GM18508 (cell line): ENCODE measurements around the gene SCPEP1.

Experiments
- ATAC-seq: cut with Tn5 transposase; IDR thresholded peaks from one replicate; pipeline ENCODE4 v1.9.1; 2021; ENCODE audit warnings: moderate number of reproducible peaks; ENCODE audit not compliant: insufficient read depth, unreplicated experiment

The SCPEP1 gene

DNA sequence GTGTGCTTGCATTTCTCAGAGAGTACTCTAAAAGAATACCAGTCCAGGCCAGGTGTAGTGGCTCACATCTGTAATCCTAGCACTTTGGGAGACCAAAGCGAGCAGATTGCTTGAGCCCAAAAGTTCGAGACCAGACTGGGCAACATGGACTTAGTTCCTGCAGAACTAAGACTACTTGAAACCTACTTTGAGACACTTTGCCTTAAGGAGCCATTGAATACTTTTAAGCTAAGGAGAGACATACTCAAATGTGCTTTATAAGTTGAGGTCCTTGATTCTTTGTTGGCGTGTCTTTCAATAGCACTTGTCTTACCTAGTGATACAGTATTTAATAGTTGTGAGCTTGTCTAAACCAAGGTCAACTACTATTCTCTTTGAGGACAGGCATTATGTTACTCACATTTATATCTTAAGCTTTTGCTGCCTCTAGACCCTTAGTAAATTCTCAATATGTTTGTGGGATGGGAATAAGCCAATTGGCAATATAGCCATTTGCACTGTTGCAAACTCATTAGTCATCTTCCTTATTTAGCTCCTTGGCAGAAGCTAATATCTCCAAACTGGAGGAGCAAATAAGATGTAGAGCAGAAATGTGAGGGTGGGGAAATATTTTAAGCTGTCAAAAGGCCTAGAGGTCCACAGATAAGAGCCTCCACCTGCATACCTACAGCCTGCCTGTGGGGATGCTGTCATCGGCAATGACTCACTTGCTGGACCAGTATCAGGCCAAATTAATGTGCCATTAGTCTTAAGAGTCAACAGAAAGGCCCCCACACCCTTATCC is 16.3 kb downstream of the SCPEP1 start:
- ATAC-seq, result no peak

DNA sequence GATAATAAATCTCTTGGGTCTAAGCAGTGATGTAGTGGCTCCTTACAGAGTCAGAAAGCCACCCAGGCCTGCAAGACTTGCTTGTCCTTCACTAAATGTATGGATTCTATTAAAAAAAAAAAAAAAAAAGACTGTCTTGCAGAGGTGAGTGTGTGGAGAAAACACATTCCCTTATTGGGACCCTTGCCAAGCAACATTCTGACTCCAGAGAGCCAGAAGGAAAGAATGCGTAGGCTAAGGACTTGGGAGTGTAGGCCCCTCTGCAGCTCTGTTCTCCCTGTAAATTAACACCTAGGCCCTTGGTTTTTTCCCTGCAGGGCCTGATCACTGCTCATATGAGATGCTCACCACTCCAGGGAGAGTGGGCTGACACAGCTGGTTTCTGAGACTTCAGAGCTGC is 17.8 kb downstream of the SCPEP1 start:
- no peak for ATAC-seq

DNA sequence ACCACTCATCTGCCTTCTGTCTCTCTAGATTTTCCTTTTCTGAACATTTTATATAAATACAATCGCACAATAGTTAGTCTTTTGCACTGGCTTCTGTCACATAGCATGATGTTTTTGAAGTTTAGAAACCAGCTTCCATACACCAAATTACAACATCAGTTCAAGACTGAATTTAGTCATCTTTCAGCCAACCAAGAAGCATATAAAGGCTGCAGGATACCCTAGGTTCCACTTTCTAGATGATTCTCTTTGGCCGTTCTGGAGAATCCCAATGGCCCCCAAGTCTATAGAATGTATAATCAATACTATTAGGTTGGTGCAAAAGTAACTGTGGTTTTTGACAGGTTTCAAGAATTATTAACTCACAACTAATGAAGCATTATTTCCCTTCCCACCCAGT is 19.4 kb downstream of the SCPEP1 start:
- no peak for ATAC-seq

DNA sequence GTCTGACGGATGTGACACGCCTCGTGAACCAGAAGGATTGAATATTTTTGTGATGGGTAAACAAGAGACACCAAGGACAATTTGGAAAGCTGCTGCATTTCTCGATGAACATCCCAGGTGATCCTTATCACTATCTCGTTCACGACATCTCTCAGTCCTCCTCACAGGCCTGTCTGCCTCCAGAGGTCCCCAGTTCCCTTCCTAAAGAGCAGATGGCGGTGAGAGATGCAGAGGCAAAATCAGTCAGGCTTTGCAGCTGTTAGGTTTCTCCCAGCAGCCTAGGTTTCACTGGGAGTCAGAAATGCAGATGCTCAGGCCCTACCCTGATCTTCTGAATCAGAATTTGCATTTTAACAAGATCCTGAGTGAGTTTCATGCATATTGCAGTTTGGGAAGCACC is 23.6 kb downstream of the SCPEP1 start:
- no peak for ATAC-seq

DNA sequence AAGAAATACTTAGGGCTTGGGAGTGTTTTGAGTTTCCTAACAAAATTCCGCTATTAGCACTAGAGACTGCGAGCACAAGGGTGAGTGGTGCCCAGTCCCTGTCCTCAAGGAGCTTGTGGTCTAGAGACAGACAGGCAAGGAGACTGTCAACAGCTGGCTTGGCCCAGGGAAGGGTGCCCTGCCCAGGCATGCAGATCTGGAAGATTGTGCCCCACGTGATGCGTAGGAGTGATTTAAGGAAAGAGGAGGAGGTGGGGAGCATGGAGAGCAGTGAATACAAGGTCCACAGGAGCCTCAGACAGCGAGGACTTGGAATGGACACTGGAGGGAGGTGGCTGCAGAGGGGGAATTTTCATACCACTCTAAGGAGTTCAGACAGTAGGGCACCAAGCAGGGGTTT is 25.0 kb downstream of the SCPEP1 start:
- ATAC-seq, result no peak

DNA sequence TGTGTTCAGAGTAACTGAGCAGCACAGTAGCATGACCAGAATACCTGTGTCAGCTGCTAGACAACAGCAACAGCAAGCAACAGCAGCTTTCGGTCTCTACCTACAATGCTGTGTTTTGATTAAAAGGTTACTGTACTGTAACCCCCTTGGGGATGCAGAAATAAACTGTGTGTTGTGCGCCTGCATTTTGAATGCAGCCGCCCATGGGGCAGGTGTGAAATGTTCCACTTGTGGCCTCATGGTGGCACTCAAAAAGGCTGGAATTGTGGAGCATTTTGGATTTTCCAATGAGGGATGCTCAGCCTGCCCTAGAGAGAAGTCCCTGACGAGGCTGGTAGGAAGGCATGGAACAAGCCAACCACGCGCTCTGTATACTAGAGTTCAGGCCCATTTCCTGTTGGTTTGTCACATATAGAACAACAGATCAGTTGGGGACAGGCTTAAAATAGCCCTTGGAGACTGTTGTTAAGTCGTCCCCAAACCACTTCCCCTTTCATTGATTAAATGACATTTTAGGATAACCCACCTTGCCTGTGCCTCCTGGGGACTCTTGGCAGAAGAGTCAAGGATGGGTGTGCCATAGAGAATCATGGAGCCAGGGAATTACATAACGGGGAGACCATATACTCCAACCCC is 27.1 kb downstream of the SCPEP1 start:
- ATAC-seq, result peak; percentile 58

DNA sequence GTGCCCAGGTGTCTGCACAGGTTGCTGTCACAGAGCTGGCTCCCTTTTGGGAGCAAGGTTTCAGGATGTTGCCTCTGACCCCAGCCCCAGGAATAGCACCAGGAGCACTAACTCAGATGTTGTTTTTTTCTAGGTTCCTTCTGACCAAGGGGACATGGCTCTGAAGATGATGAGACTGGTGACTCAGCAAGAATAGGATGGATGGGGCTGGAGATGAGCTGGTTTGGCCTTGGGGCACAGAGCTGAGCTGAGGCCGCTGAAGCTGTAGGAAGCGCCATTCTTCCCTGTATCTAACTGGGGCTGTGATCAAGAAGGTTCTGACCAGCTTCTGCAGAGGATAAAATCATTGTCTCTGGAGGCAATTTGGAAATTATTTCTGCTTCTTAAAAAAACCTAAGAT is 28.1 kb downstream of the SCPEP1 start:
- ATAC-seq, result no peak

DNA sequence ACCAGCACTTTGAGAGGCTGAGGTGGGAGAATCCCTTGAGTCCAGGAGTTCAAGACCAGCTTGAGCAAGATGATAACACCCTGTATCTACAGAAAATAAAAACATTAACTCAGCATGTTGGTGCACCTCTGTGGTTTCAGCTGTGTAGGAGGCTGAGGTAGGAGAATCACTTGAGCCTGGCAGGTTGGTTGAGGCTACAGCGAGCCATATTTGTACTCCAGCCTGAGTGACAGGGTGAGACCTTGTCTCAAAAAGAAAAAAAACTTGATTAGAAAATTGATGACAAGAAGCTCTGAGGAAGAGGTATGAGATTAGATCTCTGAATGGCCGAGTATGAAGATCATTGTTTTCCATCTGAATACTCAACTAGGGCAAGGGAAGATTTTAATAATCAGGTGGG is 31.0 kb downstream of the SCPEP1 start:
- no peak for ATAC-seq

DNA sequence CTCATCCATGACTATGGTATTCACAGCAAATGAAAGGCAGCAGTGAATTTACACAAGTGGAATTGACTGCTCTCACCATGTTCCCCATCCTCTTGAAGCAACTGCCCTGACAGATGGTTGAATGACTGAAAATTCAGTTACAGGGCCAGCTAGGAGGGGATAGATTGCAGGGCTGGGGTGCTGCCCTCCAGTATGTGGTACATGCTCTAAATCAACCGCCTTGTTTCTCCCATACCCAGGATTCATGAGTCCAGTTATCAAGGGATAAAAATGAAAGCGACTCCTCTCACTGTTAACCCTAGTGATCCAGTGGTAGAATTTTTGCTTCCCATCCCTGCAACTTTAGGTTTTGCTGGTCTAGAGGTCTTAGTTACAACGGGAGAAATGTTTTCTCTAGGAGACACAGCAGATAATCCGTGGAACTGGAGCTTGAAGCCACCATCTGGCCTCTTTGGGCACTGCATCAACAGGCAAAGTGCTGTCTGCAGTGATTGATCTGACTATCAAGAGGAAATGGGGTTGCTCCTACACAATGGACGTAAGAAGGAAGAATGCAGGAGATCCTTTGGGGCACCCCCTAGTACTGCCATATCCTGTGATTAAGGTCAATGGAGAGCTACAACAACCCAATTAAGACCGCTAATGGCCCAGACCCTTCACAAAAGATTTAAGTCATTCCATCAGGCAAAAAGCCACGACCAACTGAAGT is 32.0 kb downstream of the SCPEP1 start:
- ATAC-seq, result peak; percentile 40

DNA sequence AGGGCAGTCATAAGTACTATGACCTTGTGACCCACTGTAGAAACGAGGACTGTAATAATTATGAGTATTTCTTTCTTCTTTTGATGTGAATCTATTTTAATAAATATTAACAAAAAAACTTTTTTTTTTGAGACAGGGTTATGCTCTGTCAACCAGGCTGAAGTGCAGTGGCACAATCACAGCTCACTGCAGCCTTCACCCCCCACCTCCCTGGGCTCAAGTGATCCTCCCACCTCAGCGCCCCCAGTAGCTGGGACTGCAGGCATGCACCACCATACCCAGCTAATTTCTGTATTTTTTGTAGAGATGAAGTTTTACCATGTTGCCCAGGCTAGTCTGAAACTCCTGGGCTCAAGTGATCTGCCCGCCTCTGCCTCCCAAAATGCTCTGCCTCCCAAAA is 32.6 kb downstream of the SCPEP1 start:
- no peak for ATAC-seq

DNA sequence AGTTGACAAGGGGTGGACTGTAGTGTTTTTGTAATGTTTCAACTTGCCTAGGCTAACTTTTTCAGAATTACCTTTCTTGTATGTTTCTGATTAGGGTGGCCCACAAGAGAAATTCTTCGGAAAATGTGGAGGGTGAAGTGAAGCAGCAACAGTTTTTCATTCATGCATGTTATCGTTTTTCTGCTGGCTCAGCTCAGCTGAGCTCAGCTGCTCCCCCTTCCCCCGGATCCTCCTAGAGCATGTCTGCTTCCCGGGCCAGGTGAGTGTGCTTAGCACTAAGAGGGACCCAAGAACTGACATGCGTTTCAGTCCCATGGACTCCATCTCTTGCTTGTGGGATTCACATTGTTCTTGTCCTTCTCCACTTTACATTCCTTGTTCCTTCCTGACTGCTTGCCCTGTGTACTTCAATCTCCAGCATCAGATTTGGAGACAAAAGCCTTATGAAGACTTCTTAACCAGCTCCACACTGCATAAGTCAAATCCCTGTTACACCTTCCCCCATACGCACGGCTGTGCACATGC is 33.6 kb downstream of the SCPEP1 start:
- no peak for ATAC-seq

DNA sequence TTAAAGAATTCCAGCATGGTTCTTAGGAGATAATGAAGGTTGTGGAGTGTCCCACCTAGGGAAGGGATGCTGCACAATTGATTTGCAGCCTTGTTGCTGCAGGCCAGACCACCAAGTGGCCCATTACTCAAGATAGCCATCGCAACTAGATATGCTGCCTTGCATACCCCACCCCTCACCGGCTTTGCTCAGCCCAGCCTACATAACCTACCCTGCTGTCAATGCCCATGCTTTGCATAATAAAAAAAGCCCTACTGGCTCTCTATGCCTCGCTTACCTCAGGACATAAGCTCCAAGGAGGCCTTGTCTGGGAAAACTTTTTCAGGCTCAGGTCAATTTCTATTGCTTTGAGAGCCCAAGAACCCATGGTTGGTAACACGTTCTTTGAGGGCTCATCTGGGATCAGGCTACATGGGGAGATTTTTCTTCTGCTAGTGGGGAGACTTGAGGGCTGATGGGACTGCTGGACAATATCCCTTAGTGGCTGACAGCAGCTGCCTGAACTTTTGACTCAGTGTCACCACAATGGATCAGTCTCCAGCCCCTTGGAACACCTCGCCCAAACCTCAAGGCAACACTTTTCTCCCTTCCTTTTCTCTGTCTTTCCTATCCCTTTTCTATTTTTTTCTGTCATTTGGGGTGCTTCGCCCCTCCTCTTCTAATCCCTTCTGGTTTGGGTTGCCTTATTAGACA is 38.3 kb downstream of the SCPEP1 start:
- ATAC-seq, result no peak

DNA sequence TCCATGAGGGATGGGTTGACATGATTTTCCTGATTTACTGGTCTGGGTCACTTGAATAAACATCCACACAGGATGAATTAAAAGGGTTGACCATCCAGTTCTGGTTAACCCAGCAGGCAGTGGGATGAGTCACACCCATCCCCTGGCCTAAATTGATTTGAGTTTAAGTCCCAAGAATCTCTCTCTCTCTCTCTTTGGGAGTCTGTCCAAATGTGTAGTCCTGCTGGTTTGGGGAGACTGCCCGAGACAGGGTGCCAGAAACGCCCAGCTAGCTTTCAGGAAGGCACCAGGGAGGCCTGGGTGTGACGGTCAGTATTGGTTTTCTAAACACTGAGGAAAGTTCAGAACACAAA is 38.8 kb downstream of the SCPEP1 start:
- no peak for ATAC-seq

DNA sequence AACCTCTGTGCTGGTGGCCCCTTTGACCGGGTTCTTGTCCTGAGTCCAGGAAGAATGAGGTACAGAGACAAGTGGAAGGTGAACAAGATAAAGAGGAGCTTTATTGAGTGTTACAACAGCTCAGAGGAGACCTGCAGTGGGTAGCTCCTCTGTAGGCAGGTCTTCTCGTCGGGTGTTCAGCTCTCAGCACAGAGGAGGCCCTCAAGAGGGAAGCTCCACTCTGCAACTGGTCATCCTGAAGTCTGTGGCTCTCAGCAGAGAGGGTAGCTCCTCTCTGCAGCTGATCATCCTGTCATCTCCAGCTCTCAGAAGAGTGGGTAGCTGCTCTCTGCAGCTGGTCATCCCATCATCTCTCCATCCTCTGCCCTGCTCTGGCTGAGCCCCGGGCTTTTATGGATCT is 39.7 kb downstream of the SCPEP1 start:
- ATAC-seq, result no peak

DNA sequence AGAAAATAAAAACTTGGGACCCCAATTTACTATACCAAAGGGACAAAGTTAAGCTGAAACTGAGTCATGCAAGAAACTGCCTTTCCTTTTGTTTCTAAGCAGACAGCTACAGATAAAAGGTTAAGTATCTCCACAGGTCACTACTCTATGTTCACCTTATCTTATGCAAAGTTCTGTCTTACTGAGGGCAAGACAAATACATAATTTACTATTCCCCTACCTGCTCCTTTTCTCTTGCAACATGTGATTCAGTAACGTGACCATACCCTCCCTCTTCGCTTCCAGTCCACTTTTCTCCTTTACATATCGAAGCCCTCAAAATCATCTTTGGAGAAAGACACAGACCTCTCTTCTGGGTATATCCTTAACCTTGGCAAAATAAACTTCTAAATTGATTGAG is 42.3 kb downstream of the SCPEP1 start:
- no peak for ATAC-seq

DNA sequence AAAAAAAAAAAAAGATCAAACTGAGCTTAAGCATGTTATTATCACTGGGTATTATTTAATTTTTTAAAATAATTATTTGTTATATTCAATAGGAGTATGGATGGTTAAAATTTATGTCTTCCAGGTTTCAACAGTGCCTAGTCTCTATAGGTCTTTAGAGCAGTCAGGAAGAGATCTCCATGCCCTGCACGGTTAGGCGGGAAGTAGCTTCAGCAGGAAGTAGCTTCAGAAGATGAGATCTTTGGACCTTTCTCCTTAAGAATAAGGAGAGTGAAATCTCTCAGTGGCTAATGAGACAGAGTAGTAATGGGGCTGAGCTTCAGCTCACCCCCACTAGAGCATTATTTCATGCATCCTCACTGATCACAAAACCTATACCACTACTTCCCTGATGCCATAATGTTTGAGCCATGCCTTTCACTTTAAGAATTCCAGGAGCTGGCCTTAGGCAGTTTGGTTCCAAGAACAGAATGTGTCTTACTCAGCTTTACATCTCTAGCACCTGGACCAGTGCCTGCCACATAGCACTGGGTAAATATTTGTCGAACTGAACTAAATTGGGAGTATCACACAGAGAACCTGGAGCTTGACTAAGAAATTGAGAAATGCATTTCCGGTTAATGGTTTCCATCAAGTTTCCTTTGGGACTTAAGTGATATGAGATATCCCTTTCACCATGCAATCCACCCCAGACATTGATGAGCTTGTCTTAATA is 43.5 kb downstream of the SCPEP1 start:
- ATAC-seq, result no peak

DNA sequence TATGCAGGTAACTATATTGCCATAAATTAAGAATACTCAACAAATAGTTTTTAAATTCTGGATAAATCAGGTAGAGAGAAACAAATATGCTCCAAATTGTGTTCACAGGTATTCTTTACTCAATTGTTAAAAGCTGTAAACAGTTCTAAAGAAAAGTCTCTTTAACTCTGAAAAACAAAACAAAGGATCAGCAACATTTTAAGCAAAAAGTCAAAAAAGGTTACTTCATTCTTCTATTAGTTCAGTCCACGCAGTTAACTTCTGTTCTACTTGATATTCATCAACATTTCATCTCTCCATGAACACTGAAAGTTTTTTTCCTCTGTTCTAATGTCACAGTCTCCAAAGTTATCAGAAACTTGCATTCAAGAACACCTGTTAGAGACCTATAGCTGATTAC is 47.9 kb downstream of the SCPEP1 start:
- ATAC-seq, result no peak

DNA sequence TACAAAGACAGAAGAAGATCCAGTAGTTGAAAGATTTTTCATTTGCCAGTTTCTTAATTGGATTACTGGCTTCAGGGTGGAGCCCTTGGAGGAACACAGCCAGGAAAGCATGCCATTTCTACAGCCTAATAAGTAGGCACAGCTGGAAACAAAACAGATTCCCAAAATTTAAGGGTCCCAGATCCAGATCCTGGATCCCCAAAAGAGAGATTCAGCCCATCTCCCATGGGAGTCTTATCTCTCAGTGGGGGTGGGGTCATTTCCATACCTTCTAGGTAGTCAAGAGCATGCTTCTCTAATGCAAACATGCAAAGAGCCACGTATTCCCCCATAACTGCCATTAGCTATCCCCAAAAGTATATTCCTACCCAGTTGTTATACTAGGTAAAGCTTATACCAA is 49.9 kb downstream of the SCPEP1 start:
- ATAC-seq, result no peak

DNA sequence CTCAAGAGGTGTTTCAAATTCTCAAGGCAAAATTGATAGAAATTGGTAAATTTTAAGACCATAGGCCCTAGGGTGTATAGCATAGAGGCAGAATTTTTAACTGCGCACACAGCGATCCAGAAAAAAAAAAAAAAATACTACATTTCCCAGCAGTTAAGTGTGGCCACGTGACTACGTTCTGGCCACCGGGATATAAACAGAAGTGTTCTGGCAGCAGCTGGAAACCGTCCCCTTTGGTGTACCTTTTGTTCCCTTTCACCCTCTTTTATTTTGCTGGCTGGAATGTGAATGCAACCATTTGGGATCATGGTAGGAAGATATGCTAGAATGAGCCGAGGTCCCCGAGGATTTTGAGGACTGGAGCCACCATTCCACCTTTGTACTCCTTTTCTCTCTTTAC is 54.4 kb downstream of the SCPEP1 start:
- no peak for ATAC-seq

DNA sequence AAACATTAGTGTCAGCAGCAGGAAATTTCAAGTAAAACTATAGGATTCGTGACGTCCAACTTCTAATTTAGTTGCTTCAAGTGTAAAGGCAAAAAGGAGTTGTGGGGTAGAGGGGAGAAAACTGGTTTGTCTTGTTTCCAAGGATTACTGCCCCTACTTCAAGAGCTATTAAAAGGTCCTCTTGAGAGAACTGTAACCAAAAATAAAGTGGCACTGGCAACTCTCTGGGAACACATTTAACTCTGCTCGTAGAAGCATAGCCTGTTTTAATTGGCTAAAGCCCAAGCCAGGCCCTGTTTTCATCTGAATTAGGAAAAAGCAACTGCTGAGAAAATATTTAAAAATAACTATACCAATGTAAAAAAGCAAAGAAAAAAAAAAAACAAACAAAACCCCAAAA is 55.4 kb downstream of the SCPEP1 start:
- no peak for ATAC-seq
